ENCODE measurements around the gene DGKH.

DNA sequence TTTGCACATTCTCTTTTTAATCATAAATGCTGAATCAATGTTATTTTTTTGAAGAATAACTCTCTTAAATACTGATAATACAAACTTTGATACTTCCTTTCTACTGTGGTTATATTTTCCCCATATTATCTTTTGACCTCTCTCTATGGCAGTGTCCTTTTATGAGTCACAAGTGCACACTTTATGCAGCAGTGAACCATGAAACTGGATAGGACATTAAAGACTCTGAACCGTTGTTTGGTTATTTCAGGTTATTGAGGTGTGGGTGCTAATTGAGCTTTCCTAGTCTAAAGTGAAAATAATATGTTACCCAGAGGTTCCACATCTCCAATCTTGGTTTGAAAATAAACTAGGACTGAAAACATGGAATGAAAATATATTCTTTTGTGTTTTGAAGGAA lies 71.4 kb downstream of the DGKH start:
- no peak for TF ChIP-seq CTCF (conservative IDR thresholded peaks at IDR 0.05)
- no peak for TF ChIP-seq EZH2 (IDR thresholded peaks at IDR 0.05; ENCODE audit: low read depth)

Measured in PC-9 (cell line).